ENCODE data around the gene CYP3A4. TPM values are rescaled to one million over a fixed set of nuclear protein-coding genes. Genes with fewer than 3 reads are reported as not detected.

Gene CYP3A4
- total and polyA plus RNA-seq, 9 of the 15 experiments (the other 6 are each of a cell fraction or from before 2014, with no cell fraction given): 0.07 to 0.08 TPM; not detected in 7

DNA sequence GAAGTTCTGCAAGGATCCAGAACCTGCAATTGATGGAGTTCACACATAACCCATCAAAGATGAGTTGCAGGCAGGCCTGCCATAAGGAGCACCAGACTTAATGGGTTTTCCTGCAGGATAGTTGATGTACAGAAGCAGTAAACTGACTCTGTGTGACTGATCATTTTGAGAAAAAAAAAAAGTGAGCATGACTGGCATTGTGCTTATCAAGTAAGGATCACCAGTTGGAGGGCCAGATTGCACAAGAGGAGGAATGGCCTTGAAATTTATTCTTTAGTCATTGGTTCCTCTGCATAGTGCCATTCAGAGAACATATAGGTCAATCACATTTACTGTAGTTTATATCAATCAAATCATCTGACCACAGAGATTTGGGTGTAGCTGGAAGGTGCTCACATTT is 47.6 kb upstream of the CYP3A4 start (continued):
- TF ChIP-seq, protein P1, sequence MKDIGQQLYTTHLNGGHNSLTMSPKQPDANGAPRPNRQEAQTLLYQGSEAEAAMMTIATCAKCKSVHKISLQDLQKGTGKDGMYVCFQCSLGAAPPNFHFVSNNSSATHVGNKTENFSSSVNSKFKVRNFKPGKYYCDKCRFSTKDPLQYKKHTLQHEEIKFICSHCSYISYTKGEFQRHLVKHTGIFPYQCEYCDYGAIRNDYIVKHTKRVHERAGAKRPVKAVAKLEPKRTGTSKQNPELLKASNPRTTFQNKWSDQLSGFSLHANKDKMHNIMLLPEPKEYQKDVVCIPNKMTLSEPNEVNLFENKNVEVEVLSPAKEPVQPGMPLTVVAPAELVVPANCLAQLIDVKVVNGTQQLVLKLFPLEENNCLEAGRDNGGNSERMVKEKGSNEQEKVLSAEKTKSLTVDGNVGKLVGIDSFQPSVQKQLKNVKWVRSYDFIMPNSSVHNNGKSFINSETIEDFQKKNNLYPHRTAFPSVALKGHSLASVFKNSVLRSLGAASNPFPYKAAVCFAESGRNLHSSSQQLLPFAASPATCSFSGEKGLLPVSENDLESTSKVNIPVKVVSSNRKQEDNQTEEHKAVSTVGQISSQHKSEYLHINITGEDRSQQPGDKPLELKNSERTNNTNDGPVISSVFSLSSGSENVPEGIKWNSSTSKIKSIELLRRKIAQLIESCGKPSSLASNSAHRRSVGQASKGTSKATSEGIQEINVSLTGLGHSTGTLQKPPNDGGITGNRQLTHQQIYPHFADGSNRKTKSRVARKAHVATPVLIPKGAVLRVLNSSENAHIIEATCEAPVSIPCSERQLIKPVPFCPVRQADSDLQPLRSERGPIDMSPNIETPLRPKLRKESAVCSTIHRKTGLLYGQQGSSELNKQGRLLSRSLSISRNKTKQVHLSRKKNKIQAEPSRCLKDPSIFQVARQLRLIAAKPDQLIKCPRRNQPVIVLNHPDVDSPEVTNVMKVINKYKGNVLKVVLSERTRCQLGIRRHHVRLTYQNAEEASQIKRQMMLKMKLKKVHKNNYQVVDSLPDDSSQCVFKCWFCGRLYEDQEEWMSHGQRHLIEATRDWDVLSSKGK (CRISPR knock-in tag; IDR thresholded peaks at IDR 0.05): no peak
- TF ChIP-seq SOX6 (IDR thresholded peaks at IDR 0.05) (0 out of 2 replicates have a peak, but pooled peaks have one; percentile 40), RAD21 (CRISPR knock-in tag; conservative IDR thresholded peaks at IDR 0.05 in 1 of 2, IDR thresholded peaks at IDR 0.05 in 1 of 2) (no peak), LEF1 (IDR thresholded peaks at IDR 0.05) (peak; percentile 22; the same call in 1 of the 2 replicates), GATA2 (CRISPR knock-in tag; IDR thresholded peaks at IDR 0.05) (peak; percentile 63), CBFA2T3 (IDR thresholded peaks at IDR 0.05) (peak; percentile 67), CHD2 (IDR thresholded peaks at IDR 0.05; ENCODE audit: low read depth, low read length) (no peak), ETS2 (tag; IDR thresholded peaks at IDR 0.05; ENCODE audit: borderline replicate concordance, poor library complexity, severe bottlenecking) (no peak), NFE2 (IDR thresholded peaks at IDR 0.05; ENCODE audit: low read depth) (peak; percentile 95), MAFF (IDR thresholded peaks at IDR 0.05; ENCODE audit: low read length) (peak; percentile 56; the same call in 1 of the 2 replicates), ZNF24 (IDR thresholded peaks at IDR 0.05) (0 out of 2 replicates have a peak, but pooled peaks have one; percentile 25), MAFG (tag; conservative IDR thresholded peaks at IDR 0.05) (peak; percentile 88), NFE2L1 (tag; IDR thresholded peaks at IDR 0.05; ENCODE audit: borderline replicate concordance, low read depth) (peak; percentile 21; the same call in 1 of the 2 replicates), PHB2 (IDR thresholded peaks at IDR 0.05; ENCODE audit: low read depth) (no peak)
- TF ChIP-seq, protein P2, sequence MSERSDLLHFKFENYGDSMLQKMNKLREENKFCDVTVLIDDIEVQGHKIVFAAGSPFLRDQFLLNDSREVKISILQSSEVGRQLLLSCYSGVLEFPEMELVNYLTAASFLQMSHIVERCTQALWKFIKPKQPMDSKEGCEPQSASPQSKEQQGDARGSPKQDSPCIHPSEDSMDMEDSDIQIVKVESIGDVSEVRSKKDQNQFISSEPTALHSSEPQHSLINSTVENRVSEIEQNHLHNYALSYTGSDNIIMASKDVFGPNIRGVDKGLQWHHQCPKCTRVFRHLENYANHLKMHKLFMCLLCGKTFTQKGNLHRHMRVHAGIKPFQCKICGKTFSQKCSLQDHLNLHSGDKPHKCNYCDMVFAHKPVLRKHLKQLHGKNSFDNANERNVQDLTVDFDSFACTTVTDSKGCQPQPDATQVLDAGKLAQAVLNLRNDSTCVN (CRISPR knock-in tag; IDR thresholded peaks at IDR 0.05): no peak
- TF ChIP-seq, protein P3, sequence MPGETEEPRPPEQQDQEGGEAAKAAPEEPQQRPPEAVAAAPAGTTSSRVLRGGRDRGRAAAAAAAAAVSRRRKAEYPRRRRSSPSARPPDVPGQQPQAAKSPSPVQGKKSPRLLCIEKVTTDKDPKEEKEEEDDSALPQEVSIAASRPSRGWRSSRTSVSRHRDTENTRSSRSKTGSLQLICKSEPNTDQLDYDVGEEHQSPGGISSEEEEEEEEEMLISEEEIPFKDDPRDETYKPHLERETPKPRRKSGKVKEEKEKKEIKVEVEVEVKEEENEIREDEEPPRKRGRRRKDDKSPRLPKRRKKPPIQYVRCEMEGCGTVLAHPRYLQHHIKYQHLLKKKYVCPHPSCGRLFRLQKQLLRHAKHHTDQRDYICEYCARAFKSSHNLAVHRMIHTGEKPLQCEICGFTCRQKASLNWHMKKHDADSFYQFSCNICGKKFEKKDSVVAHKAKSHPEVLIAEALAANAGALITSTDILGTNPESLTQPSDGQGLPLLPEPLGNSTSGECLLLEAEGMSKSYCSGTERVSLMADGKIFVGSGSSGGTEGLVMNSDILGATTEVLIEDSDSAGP (CRISPR knock-in tag; IDR thresholded peaks at IDR 0.05): no peak
- TF ChIP-seq, protein P4, sequence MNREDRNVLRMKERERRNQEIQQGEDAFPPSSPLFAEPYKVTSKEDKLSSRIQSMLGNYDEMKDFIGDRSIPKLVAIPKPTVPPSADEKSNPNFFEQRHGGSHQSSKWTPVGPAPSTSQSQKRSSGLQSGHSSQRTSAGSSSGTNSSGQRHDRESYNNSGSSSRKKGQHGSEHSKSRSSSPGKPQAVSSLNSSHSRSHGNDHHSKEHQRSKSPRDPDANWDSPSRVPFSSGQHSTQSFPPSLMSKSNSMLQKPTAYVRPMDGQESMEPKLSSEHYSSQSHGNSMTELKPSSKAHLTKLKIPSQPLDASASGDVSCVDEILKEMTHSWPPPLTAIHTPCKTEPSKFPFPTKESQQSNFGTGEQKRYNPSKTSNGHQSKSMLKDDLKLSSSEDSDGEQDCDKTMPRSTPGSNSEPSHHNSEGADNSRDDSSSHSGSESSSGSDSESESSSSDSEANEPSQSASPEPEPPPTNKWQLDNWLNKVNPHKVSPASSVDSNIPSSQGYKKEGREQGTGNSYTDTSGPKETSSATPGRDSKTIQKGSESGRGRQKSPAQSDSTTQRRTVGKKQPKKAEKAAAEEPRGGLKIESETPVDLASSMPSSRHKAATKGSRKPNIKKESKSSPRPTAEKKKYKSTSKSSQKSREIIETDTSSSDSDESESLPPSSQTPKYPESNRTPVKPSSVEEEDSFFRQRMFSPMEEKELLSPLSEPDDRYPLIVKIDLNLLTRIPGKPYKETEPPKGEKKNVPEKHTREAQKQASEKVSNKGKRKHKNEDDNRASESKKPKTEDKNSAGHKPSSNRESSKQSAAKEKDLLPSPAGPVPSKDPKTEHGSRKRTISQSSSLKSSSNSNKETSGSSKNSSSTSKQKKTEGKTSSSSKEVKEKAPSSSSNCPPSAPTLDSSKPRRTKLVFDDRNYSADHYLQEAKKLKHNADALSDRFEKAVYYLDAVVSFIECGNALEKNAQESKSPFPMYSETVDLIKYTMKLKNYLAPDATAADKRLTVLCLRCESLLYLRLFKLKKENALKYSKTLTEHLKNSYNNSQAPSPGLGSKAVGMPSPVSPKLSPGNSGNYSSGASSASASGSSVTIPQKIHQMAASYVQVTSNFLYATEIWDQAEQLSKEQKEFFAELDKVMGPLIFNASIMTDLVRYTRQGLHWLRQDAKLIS (CRISPR knock-in tag; IDR thresholded peaks at IDR 0.05): no peak

Data from K562 (cell line).